HTERT RPE-1 (cell line): ENCODE data around the gene ADAMTS15.

Source experiments
- in situ Hi-C: fragments of 300-500 bp; cut with MboI; formaldehyde crosslinking; loops from 4 replicates; pipeline ENCODE4 v1.14.3; 2020; ENCODE audit warnings: low sequenced_read_pairs

Gene ADAMTS15

GRCh38 chr11:130454491-130455252 lies 6.2 kb downstream of the ADAMTS15 start:
- in situ Hi-C loops: no loop called here

DNA sequence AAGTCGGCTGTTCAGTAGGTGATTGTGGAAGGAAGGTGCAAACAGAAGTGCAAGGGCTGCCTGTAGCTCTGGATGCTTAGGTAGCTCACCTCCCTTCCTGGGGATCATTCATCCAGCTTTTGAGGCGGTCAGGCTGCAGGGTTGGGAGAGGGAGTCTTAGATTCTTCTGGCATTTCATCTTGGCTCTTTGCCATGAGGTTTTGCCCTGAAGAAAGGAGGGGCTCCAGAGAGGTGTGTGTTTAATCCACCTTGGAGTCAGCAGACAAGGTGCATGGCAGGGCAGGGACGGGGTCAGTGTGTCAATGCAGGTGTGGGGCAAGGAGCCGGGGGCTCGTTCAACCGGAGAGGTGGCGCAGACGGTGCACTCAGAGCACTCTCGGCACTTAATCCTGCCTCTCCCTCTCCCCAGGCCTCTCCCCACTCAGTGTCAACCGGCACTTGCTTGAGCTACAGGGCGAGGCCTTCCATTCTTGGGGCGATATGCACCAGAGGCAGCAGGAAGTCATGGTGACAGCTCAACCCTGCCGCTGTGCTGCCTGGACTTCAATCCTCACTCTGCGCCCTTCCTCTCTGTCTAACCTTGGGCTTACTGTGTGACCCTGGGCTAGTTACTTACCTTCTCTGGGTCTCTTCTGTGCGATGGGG lies 7.2 kb downstream of the ADAMTS15 start:
- in situ Hi-C loops: no loop called here

GRCh38 chr11:130456286-130456685 lies 7.8 kb downstream of the ADAMTS15 start:
- in situ Hi-C loops: no loop called here

DNA sequence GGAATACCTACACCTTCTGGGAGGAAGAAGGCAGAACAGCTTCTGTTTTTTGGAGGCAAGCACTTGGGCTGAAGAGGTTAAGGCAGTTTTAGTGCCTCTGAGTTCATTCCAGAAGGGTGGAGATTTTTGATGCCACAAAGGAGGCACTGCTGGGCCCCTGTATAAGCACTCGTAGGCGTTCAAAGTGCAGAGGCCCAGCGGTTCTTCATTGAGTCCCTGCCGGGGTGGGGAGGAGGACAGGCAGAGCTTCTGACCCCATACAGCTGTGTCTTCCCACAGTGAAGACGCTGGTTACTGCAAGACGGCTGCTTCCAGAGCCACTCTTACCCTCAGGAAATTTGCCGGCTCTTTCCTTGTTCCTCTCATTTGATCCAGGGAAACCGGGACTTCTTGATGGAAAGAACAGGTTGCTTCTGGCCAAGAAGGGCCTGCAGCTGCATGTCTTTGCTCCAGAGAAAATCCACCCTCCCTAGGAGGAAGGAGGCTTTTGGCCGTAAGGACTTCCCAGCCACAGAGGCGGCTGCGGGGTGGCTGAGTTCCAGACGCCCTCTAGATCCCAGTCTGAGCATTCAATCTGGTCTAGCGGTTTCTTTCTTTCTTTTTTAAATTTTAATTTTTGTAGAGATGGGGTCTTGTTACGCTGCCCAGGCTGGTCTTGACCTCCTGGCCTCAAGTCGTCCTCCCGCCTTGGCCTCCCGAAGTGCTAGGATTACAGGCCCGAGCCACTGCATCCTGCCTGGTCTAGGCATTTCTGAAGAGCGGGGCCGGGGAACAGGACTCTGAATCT lies 9.4 kb downstream of the ADAMTS15 start:
- in situ Hi-C loops: no loop called here

GRCh38 chr11:130458410-130458729 lies 9.9 kb downstream of the ADAMTS15 start:
- in situ Hi-C loops: no loop called here

DNA sequence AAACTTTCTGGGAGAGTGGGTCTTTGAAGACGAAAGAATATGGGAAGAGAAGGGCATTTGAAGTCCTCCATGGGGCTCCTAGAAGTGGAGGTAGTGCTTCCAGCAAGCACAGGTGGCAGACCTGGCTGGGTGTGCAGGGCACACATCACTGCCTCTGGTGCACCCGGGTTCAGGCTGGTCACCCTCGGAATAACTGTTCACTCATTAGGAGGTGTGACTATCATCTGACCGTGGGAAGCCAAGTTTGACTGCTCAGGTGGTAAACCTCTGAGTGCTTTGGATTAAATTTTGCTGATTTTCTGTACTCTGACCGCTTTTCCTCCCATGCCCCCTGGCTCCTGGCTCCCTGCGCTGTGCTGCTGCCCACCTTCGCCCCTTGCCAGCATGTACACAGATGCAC lies 11.1 kb downstream of the ADAMTS15 start:
- in situ Hi-C loops: no loop called here

DNA sequence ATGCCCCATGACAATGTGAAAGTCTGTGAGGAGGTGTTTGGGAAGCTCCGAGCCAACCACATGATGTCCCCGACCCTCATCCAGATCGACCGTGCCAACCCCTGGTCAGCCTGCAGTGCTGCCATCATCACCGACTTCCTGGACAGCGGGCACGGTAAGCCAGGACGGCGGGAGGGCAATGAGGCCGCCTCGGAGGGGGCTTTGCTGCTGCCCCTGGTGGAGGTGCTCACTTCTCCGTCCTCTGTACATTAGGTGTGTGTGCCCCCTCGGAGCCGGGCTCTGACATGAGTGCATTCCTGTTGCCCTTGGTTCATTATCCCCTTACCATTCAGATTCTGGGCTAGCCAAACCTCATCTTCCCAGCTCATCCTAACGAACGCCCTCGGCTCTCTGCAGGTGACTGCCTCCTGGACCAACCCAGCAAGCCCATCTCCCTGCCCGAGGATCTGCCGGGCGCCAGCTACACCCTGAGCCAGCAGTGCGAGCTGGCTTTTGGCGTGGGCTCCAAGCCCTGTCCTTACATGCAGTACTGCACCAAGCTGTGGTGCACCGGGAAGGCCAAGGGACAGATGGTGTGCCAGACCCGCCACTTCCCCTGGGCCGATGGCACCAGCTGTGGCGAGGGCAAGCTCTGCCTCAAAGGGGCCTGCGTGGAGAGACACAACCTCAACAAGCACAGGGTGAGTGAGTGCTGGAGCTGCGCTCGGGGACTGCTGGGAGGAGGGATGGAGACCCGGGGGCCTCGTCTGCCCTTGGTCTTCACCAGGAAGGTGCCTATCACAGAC lies 13.8 kb downstream of the ADAMTS15 start:
- in situ Hi-C loops: no loop called here

- in situ Hi-C loops: no loop called here
Measured at GRCh38 chr11:130462931-130463330, 14.5 kb downstream of the ADAMTS15 start.

DNA sequence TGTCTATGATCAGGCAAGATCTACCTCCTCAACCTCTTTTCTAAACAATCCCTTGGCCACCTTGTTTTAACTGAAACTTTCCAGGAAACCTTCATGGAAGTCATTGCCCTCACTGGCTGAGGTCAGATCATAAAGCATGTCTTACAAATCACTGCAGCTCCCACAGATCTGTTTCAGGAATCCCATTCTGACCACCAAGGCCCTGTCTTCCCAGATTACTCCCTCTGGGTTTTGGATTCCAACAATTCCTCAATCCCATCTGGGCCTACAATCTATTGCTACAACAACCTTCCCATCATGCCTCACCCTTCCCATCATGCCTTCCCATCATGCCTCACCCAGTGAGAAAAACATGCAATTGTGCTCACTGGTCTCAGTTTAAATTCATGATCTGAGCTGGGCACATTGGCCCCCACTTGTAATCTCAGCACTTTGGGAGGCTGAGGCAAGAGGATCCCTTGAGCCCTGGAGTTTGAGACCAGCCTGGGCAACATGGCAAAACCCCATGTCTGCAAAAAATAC lies 15.9 kb downstream of the ADAMTS15 start:
- in situ Hi-C loops: no loop called here

- in situ Hi-C loops: no loop called here
Measured at GRCh38 chr11:130465263-130465662, 16.8 kb downstream of the ADAMTS15 start.

DNA sequence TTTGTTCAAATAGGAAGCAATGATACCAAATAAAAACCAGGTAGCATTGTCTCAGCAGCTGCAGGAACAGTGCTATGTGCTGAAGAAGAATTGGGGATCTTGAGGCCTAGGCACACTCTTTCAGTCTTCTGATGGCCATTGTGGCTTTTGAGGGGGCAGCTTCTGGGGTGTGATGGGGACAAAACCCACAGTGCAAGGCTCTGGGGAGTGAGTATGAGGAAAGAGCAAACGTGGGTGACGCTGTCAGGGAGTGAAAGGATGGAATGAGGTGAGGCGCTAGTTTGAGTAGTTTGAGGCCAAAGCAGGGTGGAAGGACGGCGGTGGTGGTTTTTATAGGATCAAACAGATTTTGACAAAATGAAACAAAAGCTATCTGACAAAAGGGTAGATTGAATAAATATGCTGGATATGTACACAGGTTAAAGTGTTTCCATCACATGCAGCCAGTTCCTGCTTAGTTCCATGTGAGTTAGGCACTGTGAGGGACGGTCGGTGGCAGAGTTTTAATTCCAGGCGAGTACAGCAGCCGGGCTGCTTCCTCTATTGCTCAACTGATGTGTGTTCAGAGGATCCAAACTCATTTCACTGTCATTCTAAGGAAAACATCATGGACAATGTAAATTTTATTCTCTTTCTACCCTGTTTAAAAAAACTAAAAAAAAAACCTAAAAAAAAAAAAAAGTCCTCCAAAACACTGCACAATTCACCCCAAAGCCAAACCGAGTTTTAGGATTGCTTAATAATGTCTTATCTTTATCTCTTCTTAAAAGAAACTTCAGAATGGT lies 18.9 kb downstream of the ADAMTS15 start:
- in situ Hi-C loops: no loop called here

GRCh38 chr11:130469181-130469580 lies 20.7 kb downstream of the ADAMTS15 start:
- in situ Hi-C loops: no loop called here

DNA sequence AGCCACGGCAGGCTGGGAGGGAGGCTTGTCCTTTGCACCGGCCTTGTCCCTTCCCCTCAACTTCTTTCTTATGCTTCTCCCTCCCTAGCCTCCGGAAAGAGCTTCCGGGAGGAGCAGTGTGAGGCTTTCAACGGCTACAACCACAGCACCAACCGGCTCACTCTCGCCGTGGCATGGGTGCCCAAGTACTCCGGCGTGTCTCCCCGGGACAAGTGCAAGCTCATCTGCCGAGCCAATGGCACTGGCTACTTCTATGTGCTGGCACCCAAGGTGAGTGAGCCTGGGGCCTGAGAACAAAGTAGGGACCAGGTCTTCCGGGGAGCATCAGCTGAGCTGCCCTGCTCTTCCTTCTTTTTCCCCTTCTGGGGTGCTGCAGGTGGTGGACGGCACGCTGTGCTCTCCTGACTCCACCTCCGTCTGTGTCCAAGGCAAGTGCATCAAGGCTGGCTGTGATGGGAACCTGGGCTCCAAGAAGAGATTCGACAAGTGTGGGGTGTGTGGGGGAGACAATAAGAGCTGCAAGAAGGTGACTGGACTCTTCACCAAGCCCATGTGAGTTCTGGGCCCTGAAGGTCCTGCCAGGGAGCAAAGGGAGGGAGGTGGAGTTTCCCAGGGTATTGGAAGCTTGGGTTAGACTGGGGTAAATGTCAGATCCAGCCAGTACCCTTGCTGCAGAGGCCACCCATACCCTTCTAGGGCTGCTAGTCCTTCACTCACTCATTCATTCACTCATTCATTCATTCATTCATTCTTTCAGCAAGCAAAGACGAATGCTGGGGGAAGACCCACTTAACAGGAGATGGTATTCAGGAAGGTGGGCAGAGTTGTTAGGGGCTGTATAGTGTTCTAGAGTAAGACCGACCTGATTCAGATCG lies 22.6 kb downstream of the ADAMTS15 start:
- in situ Hi-C loops: no loop called here

DNA sequence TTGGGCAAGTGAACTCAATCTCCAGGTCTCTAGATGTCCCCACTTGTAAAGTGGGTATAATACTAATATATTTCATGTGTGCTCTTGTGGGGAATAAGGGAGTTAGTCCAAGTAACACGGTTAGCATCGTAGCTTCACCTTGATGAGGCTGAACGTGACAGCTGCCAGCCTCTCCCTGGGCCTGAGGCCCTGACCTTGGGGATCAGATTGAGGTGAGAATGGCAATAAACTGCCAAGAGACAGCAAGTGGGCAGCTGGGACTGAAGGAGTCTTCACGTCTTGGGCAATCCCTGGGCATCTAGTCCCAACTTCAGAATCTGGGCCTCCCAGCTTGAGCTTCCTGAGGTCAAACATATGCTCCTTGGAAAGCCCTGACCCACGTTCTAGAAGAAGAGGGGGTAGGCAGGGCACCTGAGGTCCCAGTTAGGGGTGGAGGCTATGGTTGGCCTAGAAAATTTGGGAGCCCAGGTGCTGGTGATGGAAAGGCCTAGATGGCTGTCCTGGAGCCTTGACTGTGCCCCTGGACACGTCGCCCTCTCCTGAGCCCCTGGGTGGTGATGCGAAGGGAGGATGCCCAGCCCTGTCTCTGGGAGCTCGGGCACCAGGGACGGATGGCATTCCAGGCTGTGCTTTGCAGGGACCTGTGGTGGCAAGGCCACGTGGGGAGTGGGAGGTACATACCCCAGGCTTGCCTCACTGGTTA lies 23.4 kb downstream of the ADAMTS15 start:
- in situ Hi-C loops: no loop called here

GRCh38 chr11:130472434-130472961 lies 24.1 kb downstream of the ADAMTS15 start:
- in situ Hi-C loops: no loop called here

DNA sequence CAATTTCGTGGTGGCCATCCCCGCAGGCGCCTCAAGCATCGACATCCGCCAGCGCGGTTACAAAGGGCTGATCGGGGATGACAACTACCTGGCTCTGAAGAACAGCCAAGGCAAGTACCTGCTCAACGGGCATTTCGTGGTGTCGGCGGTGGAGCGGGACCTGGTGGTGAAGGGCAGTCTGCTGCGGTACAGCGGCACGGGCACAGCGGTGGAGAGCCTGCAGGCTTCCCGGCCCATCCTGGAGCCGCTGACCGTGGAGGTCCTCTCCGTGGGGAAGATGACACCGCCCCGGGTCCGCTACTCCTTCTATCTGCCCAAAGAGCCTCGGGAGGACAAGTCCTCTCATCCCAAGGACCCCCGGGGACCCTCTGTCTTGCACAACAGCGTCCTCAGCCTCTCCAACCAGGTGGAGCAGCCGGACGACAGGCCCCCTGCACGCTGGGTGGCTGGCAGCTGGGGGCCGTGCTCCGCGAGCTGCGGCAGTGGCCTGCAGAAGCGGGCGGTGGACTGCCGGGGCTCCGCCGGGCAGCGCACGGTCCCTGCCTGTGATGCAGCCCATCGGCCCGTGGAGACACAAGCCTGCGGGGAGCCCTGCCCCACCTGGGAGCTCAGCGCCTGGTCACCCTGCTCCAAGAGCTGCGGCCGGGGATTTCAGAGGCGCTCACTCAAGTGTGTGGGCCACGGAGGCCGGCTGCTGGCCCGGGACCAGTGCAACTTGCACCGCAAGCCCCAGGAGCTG lies 24.8 kb downstream of the ADAMTS15 start:
- in situ Hi-C loops: no loop called here

DNA sequence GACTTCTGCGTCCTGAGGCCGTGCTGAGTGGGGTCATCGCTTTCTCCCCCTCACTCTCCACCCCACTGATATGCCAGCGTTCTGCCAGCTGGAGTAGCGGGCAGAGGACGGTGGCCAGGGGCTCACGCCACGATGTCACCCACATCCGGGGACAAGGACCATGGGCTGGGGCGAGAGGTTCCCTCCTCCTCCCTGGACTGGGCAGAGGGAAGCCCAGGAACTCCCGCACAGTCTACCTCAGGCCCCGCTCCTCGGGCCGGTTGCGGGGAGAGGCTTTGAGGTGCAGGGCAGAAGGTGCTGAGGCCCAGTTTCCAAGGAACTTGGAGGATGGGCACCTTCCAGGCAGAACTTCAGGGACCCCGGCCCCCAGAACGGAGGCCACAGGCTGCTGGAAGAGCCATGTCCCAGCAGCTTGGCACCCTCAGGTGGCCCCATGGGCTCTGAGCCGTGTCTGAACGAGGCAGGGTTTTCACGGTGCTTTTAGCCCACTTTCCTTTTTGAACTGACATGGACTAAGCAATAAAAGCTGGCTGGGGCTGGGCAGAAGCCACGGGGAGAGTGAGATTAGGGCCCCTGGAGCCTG lies 25.4 kb downstream of the ADAMTS15 start:
- in situ Hi-C loops: no loop called here
